DND-41 (cell line): ENCODE data around the gene TRAF3IP1.

Experiments
- CTCF ChIP-seq: IDR thresholded peaks from 2 replicates; pipeline ENCODE4 v1.5.1; 2012; ENCODE audit warnings: borderline replicate concordance, low read length, moderate library complexity, mild to moderate bottlenecking; ENCODE audit not compliant: poor library complexity, severe bottlenecking; ENCODE audit errors: extremely low read depth
- EZH2 ChIP-seq: IDR thresholded peaks from 3 replicates; pipeline ENCODE4 v1.6.1; 2012; ENCODE audit warnings: borderline replicate concordance, low read depth, mild to moderate bottlenecking, moderate library complexity, low read length, inconsistent platforms; ENCODE audit not compliant: severe bottlenecking

GRCh38 chr2:238370823-238371372 lies 50.6 kb downstream of the TRAF3IP1 start:
- TF ChIP-seq CTCF (peak; percentile 78), EZH2 (no peak)
